ENCODE results near the gene ENDOD1.

The ENDOD1 gene

DNA sequence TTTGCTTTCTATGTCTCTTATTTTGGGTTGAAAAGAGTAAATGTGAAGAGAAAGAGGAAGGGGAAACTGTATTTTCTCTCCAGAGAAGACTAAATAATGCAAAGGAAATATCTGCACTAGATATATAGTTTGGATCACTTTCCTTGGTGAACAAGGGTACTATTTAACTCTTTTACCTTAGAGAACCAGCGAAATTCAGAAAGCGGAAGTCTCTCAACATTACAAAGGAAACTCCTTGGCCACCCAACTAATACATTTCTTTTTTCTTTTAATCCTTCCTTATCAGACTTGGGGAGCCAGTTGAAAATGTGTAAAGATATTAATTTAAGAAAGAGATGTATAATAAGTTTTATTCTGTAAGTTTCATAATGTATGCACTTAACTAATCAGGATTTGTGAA, 77.1 kb downstream of the ENDOD1 start:
- H3K4me3 ChIP-seq (ENCODE audit: low read length), result no peak overlapping the region
- TF ChIP-seq, protein P1, sequence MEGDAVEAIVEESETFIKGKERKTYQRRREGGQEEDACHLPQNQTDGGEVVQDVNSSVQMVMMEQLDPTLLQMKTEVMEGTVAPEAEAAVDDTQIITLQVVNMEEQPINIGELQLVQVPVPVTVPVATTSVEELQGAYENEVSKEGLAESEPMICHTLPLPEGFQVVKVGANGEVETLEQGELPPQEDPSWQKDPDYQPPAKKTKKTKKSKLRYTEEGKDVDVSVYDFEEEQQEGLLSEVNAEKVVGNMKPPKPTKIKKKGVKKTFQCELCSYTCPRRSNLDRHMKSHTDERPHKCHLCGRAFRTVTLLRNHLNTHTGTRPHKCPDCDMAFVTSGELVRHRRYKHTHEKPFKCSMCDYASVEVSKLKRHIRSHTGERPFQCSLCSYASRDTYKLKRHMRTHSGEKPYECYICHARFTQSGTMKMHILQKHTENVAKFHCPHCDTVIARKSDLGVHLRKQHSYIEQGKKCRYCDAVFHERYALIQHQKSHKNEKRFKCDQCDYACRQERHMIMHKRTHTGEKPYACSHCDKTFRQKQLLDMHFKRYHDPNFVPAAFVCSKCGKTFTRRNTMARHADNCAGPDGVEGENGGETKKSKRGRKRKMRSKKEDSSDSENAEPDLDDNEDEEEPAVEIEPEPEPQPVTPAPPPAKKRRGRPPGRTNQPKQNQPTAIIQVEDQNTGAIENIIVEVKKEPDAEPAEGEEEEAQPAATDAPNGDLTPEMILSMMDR (conservative IDR thresholded peaks at IDR 0.05; ENCODE audit: low read depth, low read length), result no peak

DNA sequence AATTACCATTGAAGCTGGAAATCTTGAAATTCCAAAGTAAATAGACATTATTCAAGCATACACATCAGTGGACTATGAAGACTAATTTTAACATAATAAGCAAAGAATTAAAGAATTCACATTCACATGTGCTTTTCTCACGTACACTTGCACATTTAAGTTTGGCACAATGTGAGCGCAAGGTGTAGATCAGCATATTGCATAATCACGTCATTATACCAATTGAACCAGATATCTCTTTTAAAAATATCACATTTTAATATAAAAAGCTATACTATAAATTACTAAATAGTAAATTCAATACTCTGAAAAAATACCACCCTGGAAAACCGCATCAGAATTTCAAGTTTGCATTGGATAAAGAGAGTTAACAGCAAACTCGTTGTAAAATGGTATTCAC, 80.6 kb downstream of the ENDOD1 start:
- H3K4me3 ChIP-seq (ENCODE audit: low read length), result no peak overlapping the region
- DNase-seq (ENCODE audit: low read depth), result no peak
- TF ChIP-seq, protein P1 (conservative IDR thresholded peaks at IDR 0.05; ENCODE audit: low read depth, low read length), result no peak

More for the DNA sequence above, 77.1 kb downstream of the ENDOD1 start:
- no peak for DNase-seq (ENCODE audit: low read depth)

DNA sequence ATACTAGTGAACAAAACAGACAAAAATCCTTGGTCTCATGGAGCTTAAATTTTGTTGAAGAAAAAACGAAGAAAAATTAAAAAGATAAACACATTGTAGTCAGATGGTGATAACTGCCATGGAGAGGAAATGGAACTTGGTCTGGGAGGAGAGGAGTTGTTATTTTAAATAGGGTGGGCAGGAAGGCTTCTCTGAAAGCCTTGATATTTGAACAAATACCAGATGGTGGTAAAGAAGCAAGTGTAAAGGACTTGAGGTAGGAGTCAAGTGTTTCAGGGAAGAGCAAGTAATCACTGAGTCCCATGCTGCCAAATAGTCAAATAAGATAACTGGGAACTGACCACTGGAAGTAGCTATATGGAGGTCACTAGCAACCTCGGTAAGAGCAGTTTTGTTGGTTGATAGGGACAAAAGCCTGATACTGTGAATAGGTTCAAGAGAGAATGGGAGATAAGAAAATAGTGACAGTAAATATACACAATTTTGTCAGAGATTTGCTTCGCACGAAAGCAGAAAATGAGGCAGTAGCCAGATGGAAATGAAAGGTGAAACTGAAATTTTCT, 86.3 kb downstream of the ENDOD1 start:
- no peak overlapping the region for H3K4me3 ChIP-seq (ENCODE audit: low read length)
- no peak for DNase-seq (ENCODE audit: low read depth)
- TF ChIP-seq, protein P1 (conservative IDR thresholded peaks at IDR 0.05; ENCODE audit: low read depth, low read length), result no peak

Data from retinal pigment epithelial cell (primary cell).